Keratinocyte (primary cell): ENCODE data around the gene RAB34. TPM values are rescaled to one million over a fixed set of nuclear protein-coding genes. Genes with fewer than 3 reads are reported as not detected.

Experiments used
- DNase-seq: peaks from one replicate; pipeline ENCODE4 v3.0.0-alpha.2; 2011; ENCODE audit warnings: low read depth, missing footprints, low spot score
- FAIRE-seq: peaks from 2 replicates; lab custom pipeline; 2011; peaks lifted over from hg19 to GRCh38; lab: Jason Lieb, UNC
- H2AFZ ChIP-seq: 2 replicates; pipeline ENCODE4 v1.6.0; 2012; ENCODE audit warnings: low read length, control low read depth, inconsistent platforms; ENCODE audit not compliant: control insufficient read depth
- H3K27ac ChIP-seq: 2 replicates; pipeline ENCODE4 v1.5.1; 2011; ENCODE audit warnings: low read length; ENCODE audit not compliant: control insufficient read depth, insufficient read depth
- H3K27me3 ChIP-seq: 3 replicates; pipeline ENCODE4 v1.6.0; 2011; ENCODE audit warnings: low read length; ENCODE audit not compliant: control insufficient read depth, insufficient read depth; ENCODE audit errors: extremely low read depth
- H3K36me3 ChIP-seq, 2 experiments: 2 replicates in 1 of 2; 3 replicates in 1 of 2; pipeline ENCODE4 v1.5.1; 2011; ENCODE audit warnings: low read length in 2 of 2, mild to moderate bottlenecking in 1 of 2; ENCODE audit not compliant: control insufficient read depth in 2 of 2, insufficient read depth in 2 of 2; ENCODE audit errors: extremely low read depth in 1 of 2
- H3K4me1 ChIP-seq: 3 replicates; pipeline ENCODE4 v1.5.1; 2011; ENCODE audit warnings: low read length; ENCODE audit not compliant: control insufficient read depth, insufficient read depth; ENCODE audit errors: extremely low read depth
- H3K4me2 ChIP-seq: 3 replicates; pipeline ENCODE4 v1.6.0; 2011; ENCODE audit warnings: low read depth, low read length; ENCODE audit not compliant: control insufficient read depth, insufficient read depth; ENCODE audit errors: extremely low read depth
- H3K4me3 ChIP-seq, 3 experiments: fragments of 200-600 bp in 1 of 3; sonication (generic) in 1 of 3; 2 replicates in 2 of 3; 3 replicates in 1 of 3; pipeline ENCODE4 v1.5.1; 2011 to 2016; ENCODE audit warnings: low read length in 3 of 3, mild to moderate bottlenecking in 3 of 3, control low read depth in 2 of 3, inconsistent platforms in 1 of 3, low read depth in 1 of 3, mixed read lengths in 1 of 3, mixed run types in 1 of 3, moderate library complexity in 1 of 3; ENCODE audit not compliant: control insufficient read depth in 2 of 3, insufficient read depth in 2 of 3; ENCODE audit errors: extremely low read depth in 1 of 3
- H3K79me2 ChIP-seq: 2 replicates; pipeline ENCODE4 v1.6.0; 2012; ENCODE audit warnings: low read length; ENCODE audit not compliant: control insufficient read depth, insufficient read depth
- H3K9ac ChIP-seq: 3 replicates; pipeline ENCODE4 v1.6.0; 2011; ENCODE audit warnings: low read length; ENCODE audit not compliant: control insufficient read depth, insufficient read depth; ENCODE audit errors: extremely low read depth
- H3K9me1 ChIP-seq: 3 replicates; pipeline ENCODE4 v1.6.0; 2011; ENCODE audit warnings: low read length; ENCODE audit not compliant: control insufficient read depth, insufficient read depth; ENCODE audit errors: extremely low read depth
- H3K9me3 ChIP-seq: 2 replicates; pipeline ENCODE4 v1.5.1; 2012; ENCODE audit warnings: low read depth, low read length; ENCODE audit not compliant: control insufficient read depth
- H4K20me1 ChIP-seq: 3 replicates; pipeline ENCODE4 v1.6.0; 2011; ENCODE audit warnings: low read length; ENCODE audit not compliant: control insufficient read depth, insufficient read depth; ENCODE audit errors: extremely low read depth
- EZH2 ChIP-seq: IDR thresholded peaks from one replicate; pipeline ENCODE4 v1.6.1; 2012; ENCODE audit warnings: inconsistent platforms, mild to moderate bottlenecking, low read length, moderate library complexity
- dilution Hi-C: fragments of 300-500 bp; cut with MboI; formaldehyde crosslinking; loops from one replicate; pipeline ENCODE4 v1.7.0; 2020; ENCODE audit warnings: low sequenced_read_pairs; ENCODE audit not compliant: extremely low pct_ligation_motif_present
- polyA plus RNA-seq, 5 experiments: library from polyadenylated mRNA; depleted of rRNA in 3 of 5; stranded (reverse) in 3 of 5; stranded (forward) in 1 of 5; unstranded in 1 of 5; fragments of >200 nt; gene quantifications; 1 replicate in 1 of 5; 2 replicates in 3 of 5; 3 replicates in 1 of 5; pipeline versions ENCODE4 v1.2.1 to v1.2.3, GENCODE V29; 2011 to 2012; ENCODE audit warnings: missing spikeins in 2 of 5, low read depth in 1 of 5, low replicate concordance in 1 of 5
- TF ChIP-seq, protein P1 (sequence below), 3 experiments: IDR thresholded peaks in 1 of 3; conservative IDR thresholded peaks in 1 of 3; optimal IDR thresholded peaks in 1 of 3; 2 replicates in 2 of 3; 3 replicates in 1 of 3; pipeline versions ENCODE3 to v1.5.1; 2011; ENCODE audit warnings: low read length in 3 of 3, mild to moderate bottlenecking in 3 of 3, moderate library complexity in 2 of 3, control low read depth in 1 of 3, inconsistent platforms in 1 of 3; ENCODE audit not compliant: insufficient read depth in 2 of 3; ENCODE audit errors: extremely low read depth in 1 of 3

RAB34 gene
- polyA plus RNA-seq, 1 donor (not counting 4 experiments of a cell fraction or from before 2014, with no cell fraction given) = 134 TPM

DNA sequence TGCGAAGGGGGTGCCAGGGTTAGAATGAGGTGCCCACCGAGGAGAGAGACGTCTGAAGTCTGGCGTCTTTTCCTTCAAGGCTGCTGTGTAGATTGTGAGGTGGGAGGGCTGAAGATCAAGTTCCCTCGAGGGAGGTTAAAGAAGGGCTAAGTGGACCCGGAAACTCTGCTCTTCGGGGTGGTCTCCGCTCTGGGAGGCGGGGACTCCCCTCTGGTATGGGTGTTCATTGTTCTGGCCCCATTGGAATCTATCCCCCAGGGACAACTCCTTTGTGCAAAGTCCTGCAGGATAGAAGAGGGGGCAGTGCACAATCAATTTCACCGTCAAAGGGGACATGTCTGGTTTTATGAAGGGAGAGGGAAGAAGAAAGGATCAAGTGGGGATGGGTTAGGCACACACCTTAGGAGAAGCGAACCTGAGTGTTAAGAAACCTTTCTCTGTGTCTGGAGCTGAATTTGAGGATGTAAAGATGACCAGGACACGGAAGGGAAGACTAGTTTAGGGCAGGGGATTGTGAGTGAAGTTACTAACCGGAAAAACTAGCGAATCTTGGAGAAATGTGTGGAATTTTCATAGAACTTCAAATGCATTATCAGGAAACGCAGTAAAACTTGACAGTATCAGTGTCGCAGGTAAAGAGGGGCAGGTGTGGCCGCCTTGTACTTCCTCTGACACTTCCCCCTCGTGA, 809 bp upstream of the RAB34 start:
- Histone ChIP-seq H4K20me1 (peaks cover 23% of the 10 kb centered on the region), H3K9ac (peak overlapping the region; percentile 95), H3K4me2 (peak overlapping the region; percentile 71), H3K27me3 (no peaks in the 10 kb centered on the region), H3K4me3 (peak overlapping the region; percentile 69 to 99 (median 73)), H3K4me1 (peaks cover 48% of the 10 kb centered on the region), H3K79me2 (peaks cover 58% of the 10 kb centered on the region), H3K36me3 (peaks cover 25 to 53% of the 10 kb centered on the region in 2 experiments), H3K9me1 (peaks cover 3% of the 10 kb centered on the region), H3K27ac (peak overlapping the region; percentile 89), H2AFZ (peak overlapping the region; percentile 54), H3K9me3 (no peaks in the 10 kb centered on the region)
- DNase-seq = no peak
- no peak for TF ChIP-seq EZH2
- TF ChIP-seq, protein P1, sequence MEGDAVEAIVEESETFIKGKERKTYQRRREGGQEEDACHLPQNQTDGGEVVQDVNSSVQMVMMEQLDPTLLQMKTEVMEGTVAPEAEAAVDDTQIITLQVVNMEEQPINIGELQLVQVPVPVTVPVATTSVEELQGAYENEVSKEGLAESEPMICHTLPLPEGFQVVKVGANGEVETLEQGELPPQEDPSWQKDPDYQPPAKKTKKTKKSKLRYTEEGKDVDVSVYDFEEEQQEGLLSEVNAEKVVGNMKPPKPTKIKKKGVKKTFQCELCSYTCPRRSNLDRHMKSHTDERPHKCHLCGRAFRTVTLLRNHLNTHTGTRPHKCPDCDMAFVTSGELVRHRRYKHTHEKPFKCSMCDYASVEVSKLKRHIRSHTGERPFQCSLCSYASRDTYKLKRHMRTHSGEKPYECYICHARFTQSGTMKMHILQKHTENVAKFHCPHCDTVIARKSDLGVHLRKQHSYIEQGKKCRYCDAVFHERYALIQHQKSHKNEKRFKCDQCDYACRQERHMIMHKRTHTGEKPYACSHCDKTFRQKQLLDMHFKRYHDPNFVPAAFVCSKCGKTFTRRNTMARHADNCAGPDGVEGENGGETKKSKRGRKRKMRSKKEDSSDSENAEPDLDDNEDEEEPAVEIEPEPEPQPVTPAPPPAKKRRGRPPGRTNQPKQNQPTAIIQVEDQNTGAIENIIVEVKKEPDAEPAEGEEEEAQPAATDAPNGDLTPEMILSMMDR (optimal IDR thresholded peaks at IDR 0.05 in 1 of 3, IDR thresholded peaks at IDR 0.05 in 1 of 3, conservative IDR thresholded peaks at IDR 0.05 in 1 of 3; ENCODE audit: extremely low read depth in 1 of 3, insufficient read depth in 2 of 3, low read length in 3 of 3) = no peak
- dilution Hi-C loops = no loop called here
- FAIRE-seq = no peak

DNA sequence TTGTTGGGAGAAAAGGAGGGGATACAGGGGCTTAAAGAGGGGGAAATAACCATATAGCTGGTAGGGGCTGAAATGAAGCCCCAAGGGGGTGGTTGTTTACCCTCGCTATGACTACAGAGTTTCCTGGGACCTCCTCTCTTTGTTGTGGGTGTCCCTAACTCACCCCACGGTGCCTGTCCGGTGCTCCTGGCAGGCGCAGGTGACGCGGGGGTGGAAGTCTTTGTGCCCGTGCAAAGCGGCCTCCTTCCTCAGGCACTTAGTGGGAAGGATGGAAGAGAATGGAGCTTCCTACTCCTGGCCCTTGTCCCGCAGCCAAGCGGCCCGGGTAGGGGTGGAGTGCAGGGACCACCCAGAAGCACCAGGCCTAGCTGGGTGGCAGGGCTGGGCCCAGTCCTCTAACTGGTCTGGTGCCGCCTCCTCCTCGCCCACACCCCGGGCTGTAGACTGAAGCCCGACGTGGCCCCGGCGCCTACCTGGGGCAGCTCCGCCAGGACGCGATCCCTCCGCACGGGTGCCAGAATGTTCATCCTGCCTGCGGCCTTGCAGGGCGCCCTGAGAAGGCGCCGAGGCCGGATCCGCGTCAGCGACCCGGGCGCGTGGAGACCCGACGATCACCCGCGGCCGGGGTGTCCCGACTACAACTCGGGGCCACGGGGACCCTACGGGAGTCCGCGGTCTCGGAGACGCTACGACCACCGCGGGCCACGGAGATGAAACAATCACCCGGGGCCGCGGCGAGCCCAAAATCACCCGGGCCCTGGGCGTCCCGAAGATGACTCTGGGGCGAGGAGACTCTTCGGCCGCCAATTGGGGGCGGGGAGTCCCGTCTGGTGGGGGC, 709 bp downstream of the RAB34 start:
- Histone ChIP-seq H2AFZ (peak overlapping the region; percentile 30), H3K27me3 (no peaks in the 10 kb centered on the region), H3K4me1 (peaks cover 33% of the 10 kb centered on the region)

More for the DNA sequence above, 709 bp downstream of the RAB34 start:
- no peaks in the 10 kb centered on the region for H3K9me3 ChIP-seq
- peaks cover 20 to 48% of the 10 kb centered on the region in 2 experiments for H3K36me3 ChIP-seq
- H3K79me2 ChIP-seq = peaks cover 45% of the 10 kb centered on the region
- H3K9ac ChIP-seq = peak overlapping the region; percentile 95
- peaks cover 3% of the 10 kb centered on the region for H3K9me1 ChIP-seq
- no peak for FAIRE-seq
- H3K4me3 ChIP-seq = peak overlapping the region; percentile 69 to 87 (median 82)
- no peak for TF ChIP-seq EZH2
- TF ChIP-seq, protein P1 (optimal IDR thresholded peaks at IDR 0.05 in 1 of 3, IDR thresholded peaks at IDR 0.05 in 1 of 3, conservative IDR thresholded peaks at IDR 0.05 in 1 of 3; ENCODE audit: extremely low read depth in 1 of 3, insufficient read depth in 2 of 3, low read length in 3 of 3) = no peak
- no peak for DNase-seq
- dilution Hi-C loops = no loop called here
- peak overlapping the region; percentile 89 for H3K27ac ChIP-seq
- peak overlapping the region; percentile 99 for H3K4me2 ChIP-seq
- peaks cover 14% of the 10 kb centered on the region for H4K20me1 ChIP-seq
